Parathyroid adenoma (tissue), 2 donors: ENCODE data around the gene AMN1.

Source experiments
- H2AFZ ChIP-seq: fragments of 300-600 bp; sonication (generic); one replicate; pipeline ENCODE4 v1.7.0; 2017; ENCODE audit warnings: antibody characterized with exemption, mild to moderate bottlenecking
- H3K27ac ChIP-seq: fragments of 300-600 bp; sonication (generic); one replicate; pipeline ENCODE4 v1.7.0; 2017
- H3K27me3 ChIP-seq: fragments of 300-600 bp; sonication (generic); one replicate; pipeline ENCODE4 v1.7.0; 2017; ENCODE audit warnings: low read length; ENCODE audit not compliant: control insufficient read depth, insufficient read depth
- H3K36me3 ChIP-seq: fragments of 300-600 bp; sonication (generic); one replicate; pipeline ENCODE4 v1.7.0; 2017; ENCODE audit warnings: low read length; ENCODE audit not compliant: control insufficient read depth, insufficient read depth
- H3K4me1 ChIP-seq: fragments of 300-600 bp; sonication (generic); one replicate; pipeline ENCODE4 v1.7.0; 2017; ENCODE audit warnings: control low read depth
- H3K4me2 ChIP-seq: fragments of 300-600 bp; sonication (generic); one replicate; pipeline ENCODE4 v1.7.0; 2017; ENCODE audit warnings: low read length
- H3K4me3 ChIP-seq: fragments of 300-600 bp; sonication (generic); one replicate; pipeline ENCODE4 v1.7.0; 2017; ENCODE audit warnings: low read depth, low read length
- H3K79me2 ChIP-seq: fragments of 300-600 bp; sonication (generic); one replicate; pipeline ENCODE4 v1.7.0; 2017; ENCODE audit warnings: control low read depth
- H3K9ac ChIP-seq: fragments of 300-600 bp; sonication (generic); one replicate; pipeline ENCODE4 v1.7.0; 2017; ENCODE audit warnings: mild to moderate bottlenecking
- H3K9me3 ChIP-seq: fragments of 300-600 bp; sonication (generic); one replicate; pipeline ENCODE4 v1.7.0; 2017; ENCODE audit warnings: low read length; ENCODE audit not compliant: control insufficient read depth
- TF ChIP-seq, protein P1 (sequence below): fragments of 300-600 bp; sonication (generic); IDR thresholded peaks from one replicate; pipeline ENCODE4 v1.7.0; 2017; ENCODE audit warnings: antibody characterized with exemption, mild to moderate bottlenecking
- donor health status: primary hyperparathyroidism.

AMN1 gene

DNA sequence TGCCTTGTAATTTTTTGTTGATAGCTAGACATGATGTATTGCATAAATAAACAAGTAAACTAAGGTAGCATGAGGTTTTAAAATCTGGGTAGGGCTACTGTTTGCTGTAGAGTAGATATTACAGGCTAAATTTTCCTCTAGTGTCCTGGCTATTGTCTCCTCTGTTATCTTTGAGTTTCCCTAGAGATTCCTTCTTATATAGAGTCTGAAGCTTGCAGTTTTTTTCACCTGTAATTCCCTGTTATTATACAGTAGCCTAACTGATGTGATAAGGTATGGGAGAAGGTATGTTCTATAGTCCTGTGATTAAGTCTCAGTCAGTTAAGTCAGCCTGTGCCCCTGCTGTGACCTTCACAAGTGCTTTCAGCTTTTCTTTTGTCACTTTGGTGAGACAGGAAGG, 59.8 kb downstream of the AMN1 start:
- TF ChIP-seq, protein P1, sequence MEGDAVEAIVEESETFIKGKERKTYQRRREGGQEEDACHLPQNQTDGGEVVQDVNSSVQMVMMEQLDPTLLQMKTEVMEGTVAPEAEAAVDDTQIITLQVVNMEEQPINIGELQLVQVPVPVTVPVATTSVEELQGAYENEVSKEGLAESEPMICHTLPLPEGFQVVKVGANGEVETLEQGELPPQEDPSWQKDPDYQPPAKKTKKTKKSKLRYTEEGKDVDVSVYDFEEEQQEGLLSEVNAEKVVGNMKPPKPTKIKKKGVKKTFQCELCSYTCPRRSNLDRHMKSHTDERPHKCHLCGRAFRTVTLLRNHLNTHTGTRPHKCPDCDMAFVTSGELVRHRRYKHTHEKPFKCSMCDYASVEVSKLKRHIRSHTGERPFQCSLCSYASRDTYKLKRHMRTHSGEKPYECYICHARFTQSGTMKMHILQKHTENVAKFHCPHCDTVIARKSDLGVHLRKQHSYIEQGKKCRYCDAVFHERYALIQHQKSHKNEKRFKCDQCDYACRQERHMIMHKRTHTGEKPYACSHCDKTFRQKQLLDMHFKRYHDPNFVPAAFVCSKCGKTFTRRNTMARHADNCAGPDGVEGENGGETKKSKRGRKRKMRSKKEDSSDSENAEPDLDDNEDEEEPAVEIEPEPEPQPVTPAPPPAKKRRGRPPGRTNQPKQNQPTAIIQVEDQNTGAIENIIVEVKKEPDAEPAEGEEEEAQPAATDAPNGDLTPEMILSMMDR: no peak
- Histone ChIP-seq H3K9me3 (no peaks in the 10 kb centered on the region), H3K79me2 (no peaks in the 10 kb centered on the region), H3K27me3 (no peaks in the 10 kb centered on the region), H2AFZ (no peak overlapping the region), H3K4me1 (no peaks in the 10 kb centered on the region), H3K36me3 (no peaks in the 10 kb centered on the region), H3K4me2 (no peak overlapping the region), H3K4me3 (no peak overlapping the region), H3K27ac (no peak overlapping the region), H3K9ac (no peak overlapping the region)

DNA sequence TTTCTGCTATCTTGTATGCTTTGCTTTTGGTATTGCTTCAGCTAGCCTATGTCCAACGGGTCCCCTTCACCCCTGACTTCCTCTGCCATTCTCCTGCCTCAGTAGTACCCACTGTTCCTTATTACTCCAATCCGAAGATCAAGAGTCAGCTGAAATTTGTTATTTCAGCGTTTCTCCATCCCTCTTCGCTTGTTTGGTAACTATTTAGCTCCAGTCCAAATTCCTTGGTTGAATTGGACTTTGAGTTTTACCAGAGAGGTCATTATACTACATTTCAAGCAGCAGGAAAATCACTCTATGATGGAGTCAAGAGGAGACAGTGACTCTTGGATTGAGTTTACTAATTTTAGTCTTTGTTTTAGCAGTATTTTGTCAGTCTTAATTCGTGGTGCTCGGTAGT, 64.8 kb downstream of the AMN1 start:
- no peaks in the 10 kb centered on the region for H3K4me1 ChIP-seq
- no peaks in the 10 kb centered on the region for H3K9me3 ChIP-seq
- no peak overlapping the region for H2AFZ ChIP-seq
- H3K36me3 ChIP-seq: no peaks in the 10 kb centered on the region
- H3K27me3 ChIP-seq: no peaks in the 10 kb centered on the region
- TF ChIP-seq, protein P1: no peak
- H3K9ac ChIP-seq: no peak overlapping the region
- H3K27ac ChIP-seq: no peak overlapping the region
- H3K79me2 ChIP-seq: no peaks in the 10 kb centered on the region
- no peak overlapping the region for H3K4me2 ChIP-seq
- no peak overlapping the region for H3K4me3 ChIP-seq

DNA sequence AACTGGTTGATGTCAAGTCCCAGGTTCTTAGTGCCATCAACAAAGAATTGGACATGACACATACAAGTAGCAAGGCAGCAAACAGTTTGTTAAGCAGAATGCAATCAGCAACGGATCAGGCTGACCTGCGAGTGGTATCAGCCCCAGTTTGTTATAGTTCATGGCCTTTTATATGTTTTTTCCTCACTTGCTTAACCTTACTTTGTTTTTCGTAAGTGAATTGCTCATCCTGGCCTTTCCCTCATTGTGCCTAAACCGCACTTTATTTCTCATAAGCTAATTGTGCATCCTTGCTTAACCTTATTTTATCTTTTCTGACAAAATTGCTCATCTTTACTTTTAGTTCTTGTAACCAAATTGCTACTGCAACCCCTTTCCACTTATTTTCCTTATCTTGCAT, 65.2 kb downstream of the AMN1 start:
- H3K4me2 ChIP-seq: no peak overlapping the region
- no peaks in the 10 kb centered on the region for H3K27me3 ChIP-seq
- H2AFZ ChIP-seq: no peak overlapping the region
- H3K27ac ChIP-seq: no peak overlapping the region
- H3K4me1 ChIP-seq: no peaks in the 10 kb centered on the region
- no peaks in the 10 kb centered on the region for H3K79me2 ChIP-seq
- no peaks in the 10 kb centered on the region for H3K9me3 ChIP-seq
- H3K4me3 ChIP-seq: no peak overlapping the region
- no peaks in the 10 kb centered on the region for H3K36me3 ChIP-seq
- TF ChIP-seq, protein P1: no peak
- H3K9ac ChIP-seq: no peak overlapping the region

DNA sequence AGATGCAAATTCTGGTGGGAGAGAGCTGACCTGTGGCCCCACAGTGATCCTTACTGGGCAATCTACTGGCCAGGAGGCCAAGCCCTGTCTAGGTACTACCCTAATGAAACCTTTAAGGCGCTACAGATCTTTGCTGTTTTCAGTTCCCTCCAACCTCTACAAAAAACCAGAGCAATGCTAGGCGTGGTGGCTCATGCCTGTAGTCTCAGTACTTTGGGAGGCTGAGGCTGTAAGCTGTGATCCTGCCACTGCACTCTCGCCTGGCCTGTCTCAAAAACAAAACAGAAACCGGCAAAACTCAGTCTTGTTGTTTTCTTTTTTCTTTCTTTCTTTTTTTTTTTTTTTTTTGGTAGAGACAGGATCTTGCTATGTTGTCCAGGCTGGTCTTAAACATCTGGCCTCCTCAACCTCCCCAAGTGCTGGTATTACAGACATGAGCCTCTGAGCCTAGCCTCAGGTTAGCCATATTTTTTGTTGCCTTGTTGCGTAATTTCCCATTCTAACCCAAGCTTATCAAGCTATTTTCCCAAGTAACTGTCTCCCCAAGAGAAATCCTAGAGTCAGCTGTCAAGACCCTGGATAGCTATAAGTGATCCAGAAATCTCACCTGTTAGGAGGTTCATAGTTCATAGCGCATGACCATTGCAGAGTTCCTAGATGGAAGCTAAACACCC, 66.5 kb downstream of the AMN1 start:
- Histone ChIP-seq H3K4me1 (no peaks in the 10 kb centered on the region), H3K27ac (no peak overlapping the region), H3K9me3 (no peaks in the 10 kb centered on the region), H3K4me3 (no peak overlapping the region), H3K36me3 (no peaks in the 10 kb centered on the region), H3K4me2 (no peak overlapping the region), H3K9ac (no peak overlapping the region), H2AFZ (no peak overlapping the region), H3K79me2 (no peaks in the 10 kb centered on the region), H3K27me3 (no peaks in the 10 kb centered on the region)
- TF ChIP-seq, protein P1: no peak
